ENCODE measurements around the gene DDX23. TPM values are rescaled to one million over a fixed set of nuclear protein-coding genes. Genes with fewer than 3 reads are reported as not detected.
"Not testable (repeated sequence)": the region's sequence is repeated elsewhere in the genome, so short reads cannot be mapped to it uniquely, and the experiment has no call there.

DDX23 gene
- polyA plus RNA-seq = 10 to 100 TPM; 33.2 to 42.7 (median 33.4) TPM

GRCh38 chr12:48851883-48852733 lies at the start of gene DDX23:
Gene DDX23 (minus strand): TSS chr12:48852163. CDS start chr12:48845782, 6,381 bp downstream.
- H3K27ac ChIP-seq (ENCODE audit: low read depth, low read length) = peak within 1 kb of the TSS; percentile 81
- 0 to 1% (median 1%) methylated on average over 46 to 53 of the region's 53 CpGs for WGBS, 3 donors

GRCh38 chr12:48901278-48901677 lies 49.3 kb upstream of the DDX23 start:
- 70 to 90% (median 87%) methylated on average over 2 of the region's 2 CpGs for WGBS, 3 donors
- H3K27ac ChIP-seq (ENCODE audit: low read depth, low read length) = no peak overlapping the region

- H3K27ac ChIP-seq (ENCODE audit: low read depth, low read length) = no peak overlapping the region
- WGBS, 3 donors = 54 to 74% (median 71%) methylated on average over 2 of the region's 2 CpGs
These were observed 47.7 kb upstream of the DDX23 start for GRCh38 chr12:48899651-48900050.

GRCh38 chr12:48894271-48894670 lies 42.3 kb upstream of the DDX23 start:
- no peak overlapping the region for H3K27ac ChIP-seq (ENCODE audit: low read depth, low read length)
- WGBS, 3 donors = 60 to 76% (median 65%) methylated on average over 1 of the region's 1 CpG

- no peak overlapping the region for H3K27ac ChIP-seq (ENCODE audit: low read depth, low read length)
- WGBS, 3 donors = 4 to 6% (median 6%) methylated on average over 37 of the region's 37 CpGs
These were observed 38.9 kb upstream of the DDX23 start for GRCh38 chr12:48890657-48891418.

- H3K27ac ChIP-seq (ENCODE audit: low read depth, low read length) = no peak overlapping the region
These were observed 37.7 kb upstream of the DDX23 start for GRCh38 chr12:48889679-48890078.

GRCh38 chr12:48883305-48884161 lies 31.6 kb upstream of the DDX23 start:
- WGBS, 3 donors = 53 to 76% (median 71%) methylated on average over 13 of the region's 13 CpGs

More at GRCh38 chr12:48889679-48890078, 37.7 kb upstream of the DDX23 start:
- 74 to 90% (median 88%) methylated on average over 3 of the region's 3 CpGs for WGBS, 3 donors

GRCh38 chr12:48882972-48883304 lies 31.0 kb upstream of the DDX23 start:
- no peak overlapping the region for H3K27ac ChIP-seq (ENCODE audit: low read depth, low read length)

More at GRCh38 chr12:48883305-48884161, 31.6 kb upstream of the DDX23 start:
- no peak overlapping the region for H3K27ac ChIP-seq (ENCODE audit: low read depth, low read length)

GRCh38 chr12:48882315-48882687 lies 30.3 kb upstream of the DDX23 start:
- H3K27ac ChIP-seq (ENCODE audit: low read depth, low read length) = no peak overlapping the region
- 5 to 32% (median 9%) methylated on average over 10 of the region's 10 CpGs for whole genome bisulfite sequencing, 3 donors

More at GRCh38 chr12:48882972-48883304, 31.0 kb upstream of the DDX23 start:
- WGBS, 3 donors = 76 to 84% (median 84%) methylated on average over 3 of the region's 3 CpGs

GRCh38 chr12:48881686-48882314 lies 29.8 kb upstream of the DDX23 start:
- 36 to 58% (median 47%) methylated on average over 9 of the region's 9 CpGs for WGBS, 3 donors

GRCh38 chr12:48880647-48881046 lies 28.7 kb upstream of the DDX23 start:
- 77 to 85% (median 81%) methylated on average over 9 of the region's 9 CpGs for WGBS, 3 donors
- no peak overlapping the region for H3K27ac ChIP-seq (ENCODE audit: low read depth, low read length)

More at GRCh38 chr12:48881686-48882314, 29.8 kb upstream of the DDX23 start:
- H3K27ac ChIP-seq (ENCODE audit: low read depth, low read length) = no peak overlapping the region

GRCh38 chr12:48878548-48878947 lies 26.6 kb upstream of the DDX23 start:
- WGBS, 3 donors = 67 to 84% (median 79%) methylated on average over 2 of the region's 2 CpGs
- no peak overlapping the region for H3K27ac ChIP-seq (ENCODE audit: low read depth, low read length)

GRCh38 chr12:48875944-48876515 lies 24.1 kb upstream of the DDX23 start:
- H3K27ac ChIP-seq (ENCODE audit: low read depth, low read length) = no peak overlapping the region
- WGBS, 3 donors = 42 to 83% (median 82%) methylated on average over 4 of the region's 4 CpGs

GRCh38 chr12:48873534-48873933 lies 21.6 kb upstream of the DDX23 start:
- WGBS, 3 donors = 87 to 94% (median 88%) methylated on average over 8 of the region's 8 CpGs
- not testable (repeated sequence) for H3K27ac ChIP-seq (ENCODE audit: low read depth, low read length)

- H3K27ac ChIP-seq (ENCODE audit: low read depth, low read length) = no peak overlapping the region
- 78 to 86% (median 81%) methylated on average over 4 of the region's 4 CpGs for WGBS, 3 donors
These were observed 21.1 kb upstream of the DDX23 start for GRCh38 chr12:48873096-48873495.

GRCh38 chr12:48869191-48869590 lies 17.2 kb upstream of the DDX23 start:
- H3K27ac ChIP-seq (ENCODE audit: low read depth, low read length) = no peak overlapping the region
- WGBS, 3 donors = 65 to 76% (median 65%) methylated on average over 2 of the region's 2 CpGs

- WGBS, 3 donors = 84 to 85% (median 84%) methylated on average over 2 of the region's 2 CpGs
- H3K27ac ChIP-seq (ENCODE audit: low read depth, low read length) = no peak overlapping the region
These were observed 16.5 kb upstream of the DDX23 start for GRCh38 chr12:48868451-48868850.

Data from adipose tissue (tissue), 3 donors.